GM23338 (cell line): ENCODE measurements around the gene TRAPPC3L. TPM values are rescaled to one million over a fixed set of nuclear protein-coding genes. Genes with fewer than 3 reads are reported as not detected.

ENCODE experiments used
- ATAC-seq: fragments of 200-7000 bp; cut with Tn5 transposase; 3 replicates; pipeline ENCODE4 v1.9.1; 2020
- DNase-seq: peaks from one replicate; pipeline ENCODE4 v3.0.0-alpha.2; 2015; ENCODE audit warnings: low spot score
- H2AFZ ChIP-seq: fragments of 200-600 bp; sonication (generic); 2 replicates; pipeline ENCODE4 v1.8.0; 2016; ENCODE audit warnings: antibody characterized with exemption, mild to moderate bottlenecking, moderate library complexity
- H3F3A ChIP-seq: fragments of 200-600 bp; sonication (generic); replicated peaks from 2 replicates; pipeline ENCODE4 v1.8.0; 2017; ENCODE audit warnings: antibody characterized with exemption, mixed run types, low read depth
- H3K27ac ChIP-seq: fragments of 200-600 bp; sonication (generic); 2 replicates; pipeline ENCODE4 v1.6.1; 2016; ENCODE audit warnings: low read depth
- H3K27me3 ChIP-seq: fragments of 200-600 bp; sonication (generic); 2 replicates; pipeline ENCODE4 v1.8.0; 2016; ENCODE audit warnings: mild to moderate bottlenecking, mixed run types, moderate library complexity; ENCODE audit not compliant: insufficient read depth
- H3K36me3 ChIP-seq: fragments of 200-600 bp; sonication (generic); 2 replicates; pipeline ENCODE4 v1.8.0; 2016; ENCODE audit warnings: mild to moderate bottlenecking; ENCODE audit not compliant: insufficient read depth
- H3K4me1 ChIP-seq: fragments of 200-600 bp; sonication (generic); 2 replicates; pipeline ENCODE4 v1.8.0; 2016; ENCODE audit warnings: mild to moderate bottlenecking, moderate library complexity; ENCODE audit not compliant: insufficient read depth
- H3K4me2 ChIP-seq: fragments of 200-600 bp; sonication (generic); 2 replicates; pipeline ENCODE4 v1.7.1; 2017; ENCODE audit warnings: mixed run types
- H3K4me3 ChIP-seq: fragments of 200-600 bp; sonication (generic); 2 replicates; pipeline ENCODE4 v1.6.1; 2016; ENCODE audit warnings: mixed run types
- H3K79me2 ChIP-seq: fragments of 200-600 bp; sonication (generic); replicated peaks from 2 replicates; pipeline ENCODE4 v1.8.0; 2017; ENCODE audit warnings: mild to moderate bottlenecking; ENCODE audit not compliant: insufficient read depth
- H3K9me2 ChIP-seq: fragments of 200-600 bp; sonication (generic); 2 replicates; pipeline ENCODE4 v1.8.0; 2017; ENCODE audit not compliant: insufficient read depth
- H4K20me1 ChIP-seq: fragments of 200-600 bp; sonication (generic); replicated peaks from 2 replicates; pipeline ENCODE4 v1.8.0; 2017; ENCODE audit warnings: mild to moderate bottlenecking; ENCODE audit not compliant: insufficient read depth
- H3K27ac Mint-ChIP-seq: 2 replicates; pipeline ENCODE4 v1.8.0; 2020; ENCODE audit warnings: inconsistent platforms, mild to moderate bottlenecking, moderate library complexity, mixed read lengths
- H3K27me3 Mint-ChIP-seq: 3 replicates; pipeline ENCODE4 v1.8.0; 2022; ENCODE audit warnings: low read depth, mild to moderate bottlenecking, moderate library complexity, mixed read lengths, inconsistent platforms; ENCODE audit not compliant: insufficient read depth, poor library complexity
- H3K36me3 Mint-ChIP-seq: 3 replicates; pipeline ENCODE4 v1.8.0; 2021; ENCODE audit warnings: low read depth, mild to moderate bottlenecking, inconsistent platforms, moderate library complexity, mixed read lengths
- H3K4me1 Mint-ChIP-seq: 3 replicates; pipeline ENCODE4 v1.8.0; 2020; ENCODE audit warnings: mild to moderate bottlenecking, inconsistent platforms, mixed read lengths
- H3K4me3 Mint-ChIP-seq: 3 replicates; pipeline ENCODE4 v1.8.0; 2021; ENCODE audit warnings: moderate library complexity, mild to moderate bottlenecking, inconsistent platforms, mixed read lengths
- H3K9me3 Mint-ChIP-seq: 3 replicates; pipeline ENCODE4 v1.8.0; 2020; ENCODE audit warnings: moderate library complexity, mild to moderate bottlenecking, inconsistent platforms, mixed read lengths
- CREB1 ChIP-seq: fragments of 250-450 bp; sonication (Bioruptor Pico); IDR thresholded peaks from 2 replicates; pipeline ENCODE4 v1.5.0; 2020; ENCODE audit warnings: low read depth, mild to moderate bottlenecking, moderate library complexity
- EZH2phosphoT487 ChIP-seq: fragments of 200-600 bp; sonication (generic); IDR thresholded peaks from one replicate; pipeline ENCODE4 v1.8.1; 2018; ENCODE audit warnings: antibody characterized with exemption; ENCODE audit not compliant: unreplicated experiment
- JUNB ChIP-seq: IDR thresholded peaks from one replicate; pipeline ENCODE4 v1.6.1; 2016; ENCODE audit warnings: antibody characterized with exemption; ENCODE audit not compliant: unreplicated experiment
- POLR2AphosphoS5 ChIP-seq: IDR thresholded peaks from 2 replicates; pipeline ENCODE4 v1.6.1; 2016; ENCODE audit warnings: antibody characterized with exemption, low read depth
- STAT1 ChIP-seq: IDR thresholded peaks from one replicate; pipeline ENCODE4 v1.6.1; 2016; ENCODE audit warnings: antibody characterized with exemption; ENCODE audit not compliant: unreplicated experiment
- ZNF114 ChIP-seq: fragments of 250-450 bp; sonication (Bioruptor Pico); IDR thresholded peaks from 2 replicates; pipeline ENCODE4 v1.5.0; 2020; ENCODE audit warnings: mild to moderate bottlenecking, moderate library complexity
- ZNF331 ChIP-seq: fragments of 250-450 bp; sonication (Bioruptor Pico); IDR thresholded peaks from 2 replicates; pipeline ENCODE4 v1.5.0; 2020; ENCODE audit warnings: low read depth, mild to moderate bottlenecking, moderate library complexity
- ZNF462 ChIP-seq: fragments of 250-450 bp; sonication (Bioruptor Pico); IDR thresholded peaks from 2 replicates; pipeline ENCODE4 v1.5.0; 2020; ENCODE audit warnings: mild to moderate bottlenecking, moderate library complexity
- polyA plus RNA-seq: library from polyadenylated mRNA; unstranded; fragments of >200 nt; fragmentation: Nextera tagmentation; extraction: Ambion mirVana; gene quantifications from 2 replicates; pipeline ENCODE4 v1.2.1, GENCODE V29; 2016
- total RNA-seq: library from RNA; depleted of rRNA; stranded (reverse); fragments of >200 nt; shearing (Covaris generic); gene quantifications from 2 replicates; pipeline ENCODE4 v1.2.3, GENCODE V29; 2014
- TF ChIP-seq, protein P1 (sequence below): IDR thresholded peaks from one replicate; pipeline ENCODE4 v1.6.1; 2018; ENCODE audit warnings: antibody characterized with exemption; ENCODE audit not compliant: unreplicated experiment
- TF ChIP-seq, protein P2 (sequence below), 2 experiments: fragments of 200-600 bp in 1 of 2; sonication (generic) in 1 of 2; conservative IDR thresholded peaks; 2 replicates each; pipeline versions ENCODE4 v1.5.1 to v1.6.1; 2016 to 2017; ENCODE audit warnings: antibody characterized with exemption in 2 of 2, low read depth in 2 of 2, mild to moderate bottlenecking in 2 of 2, moderate library complexity in 1 of 2

Gene TRAPPC3L
- total and polyA plus RNA-seq, 2 experiments from 2014 or later: not detected

- TF ChIP-seq, protein P1, sequence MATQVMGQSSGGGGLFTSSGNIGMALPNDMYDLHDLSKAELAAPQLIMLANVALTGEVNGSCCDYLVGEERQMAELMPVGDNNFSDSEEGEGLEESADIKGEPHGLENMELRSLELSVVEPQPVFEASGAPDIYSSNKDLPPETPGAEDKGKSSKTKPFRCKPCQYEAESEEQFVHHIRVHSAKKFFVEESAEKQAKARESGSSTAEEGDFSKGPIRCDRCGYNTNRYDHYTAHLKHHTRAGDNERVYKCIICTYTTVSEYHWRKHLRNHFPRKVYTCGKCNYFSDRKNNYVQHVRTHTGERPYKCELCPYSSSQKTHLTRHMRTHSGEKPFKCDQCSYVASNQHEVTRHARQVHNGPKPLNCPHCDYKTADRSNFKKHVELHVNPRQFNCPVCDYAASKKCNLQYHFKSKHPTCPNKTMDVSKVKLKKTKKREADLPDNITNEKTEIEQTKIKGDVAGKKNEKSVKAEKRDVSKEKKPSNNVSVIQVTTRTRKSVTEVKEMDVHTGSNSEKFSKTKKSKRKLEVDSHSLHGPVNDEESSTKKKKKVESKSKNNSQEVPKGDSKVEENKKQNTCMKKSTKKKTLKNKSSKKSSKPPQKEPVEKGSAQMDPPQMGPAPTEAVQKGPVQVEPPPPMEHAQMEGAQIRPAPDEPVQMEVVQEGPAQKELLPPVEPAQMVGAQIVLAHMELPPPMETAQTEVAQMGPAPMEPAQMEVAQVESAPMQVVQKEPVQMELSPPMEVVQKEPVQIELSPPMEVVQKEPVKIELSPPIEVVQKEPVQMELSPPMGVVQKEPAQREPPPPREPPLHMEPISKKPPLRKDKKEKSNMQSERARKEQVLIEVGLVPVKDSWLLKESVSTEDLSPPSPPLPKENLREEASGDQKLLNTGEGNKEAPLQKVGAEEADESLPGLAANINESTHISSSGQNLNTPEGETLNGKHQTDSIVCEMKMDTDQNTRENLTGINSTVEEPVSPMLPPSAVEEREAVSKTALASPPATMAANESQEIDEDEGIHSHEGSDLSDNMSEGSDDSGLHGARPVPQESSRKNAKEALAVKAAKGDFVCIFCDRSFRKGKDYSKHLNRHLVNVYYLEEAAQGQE: no peak
- TF ChIP-seq JUNB (no peak), STAT1 (no peak), CREB1 (CRISPR knock-in tag) (no peak), ZNF114 (no peak), POLR2AphosphoS5 (no peak)
- TF ChIP-seq, protein P2, sequence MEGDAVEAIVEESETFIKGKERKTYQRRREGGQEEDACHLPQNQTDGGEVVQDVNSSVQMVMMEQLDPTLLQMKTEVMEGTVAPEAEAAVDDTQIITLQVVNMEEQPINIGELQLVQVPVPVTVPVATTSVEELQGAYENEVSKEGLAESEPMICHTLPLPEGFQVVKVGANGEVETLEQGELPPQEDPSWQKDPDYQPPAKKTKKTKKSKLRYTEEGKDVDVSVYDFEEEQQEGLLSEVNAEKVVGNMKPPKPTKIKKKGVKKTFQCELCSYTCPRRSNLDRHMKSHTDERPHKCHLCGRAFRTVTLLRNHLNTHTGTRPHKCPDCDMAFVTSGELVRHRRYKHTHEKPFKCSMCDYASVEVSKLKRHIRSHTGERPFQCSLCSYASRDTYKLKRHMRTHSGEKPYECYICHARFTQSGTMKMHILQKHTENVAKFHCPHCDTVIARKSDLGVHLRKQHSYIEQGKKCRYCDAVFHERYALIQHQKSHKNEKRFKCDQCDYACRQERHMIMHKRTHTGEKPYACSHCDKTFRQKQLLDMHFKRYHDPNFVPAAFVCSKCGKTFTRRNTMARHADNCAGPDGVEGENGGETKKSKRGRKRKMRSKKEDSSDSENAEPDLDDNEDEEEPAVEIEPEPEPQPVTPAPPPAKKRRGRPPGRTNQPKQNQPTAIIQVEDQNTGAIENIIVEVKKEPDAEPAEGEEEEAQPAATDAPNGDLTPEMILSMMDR (conservative IDR thresholded peaks at IDR 0.05; ENCODE audit: low read depth in 2 of 2): no peak
Observed at GRCh38 chr6:116578335-116578734, 32.9 kb upstream of the TRAPPC3L start (continued).

DNA sequence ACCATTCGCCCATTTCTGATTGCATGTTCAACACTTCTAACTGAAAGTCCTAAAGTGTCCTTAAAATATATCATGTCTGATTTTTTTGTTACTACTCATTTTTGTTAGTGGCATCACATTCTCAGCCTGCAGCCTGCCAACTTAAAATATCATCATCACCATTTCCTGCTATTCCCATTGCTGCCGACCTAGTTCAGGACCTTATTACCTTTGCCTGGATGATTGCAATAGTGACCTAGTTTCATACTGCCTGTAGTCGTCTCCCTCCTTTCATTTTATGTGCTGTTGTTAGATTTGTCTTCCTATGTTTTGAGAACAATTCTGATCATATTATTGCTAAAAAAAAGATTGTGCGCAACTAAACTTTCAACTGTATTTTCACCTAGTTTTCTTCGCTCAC is 32.0 kb upstream of the TRAPPC3L start:
- Mint-ChIP-seq H3K27ac (no peak overlapping the region), H3K4me1 (peaks cover 4% of the 10 kb centered on the region; the same call in 2 of the 3 replicates), H3K4me3 (no peak overlapping the region), H3K9me3 (no peaks in the 10 kb centered on the region), H3K36me3 (no peaks in the 10 kb centered on the region), H3K27me3 (peaks cover 2% of the 10 kb centered on the region)
- Histone ChIP-seq H3K36me3 (no peaks in the 10 kb centered on the region), H3K4me2 (no peak overlapping the region), H3K4me1 (peaks cover 4% of the 10 kb centered on the region; the same call in 1 of the 2 replicates), H3K27ac (no peak overlapping the region), H2AFZ (no peak overlapping the region), H3K79me2 (peaks cover 69% of the 10 kb centered on the region), H3K4me3 (no peak overlapping the region), H4K20me1 (no peaks in the 10 kb centered on the region), H3K27me3 (no peaks in the 10 kb centered on the region), H3F3A (no peaks in the 10 kb centered on the region), H3K9me2 (no peaks in the 10 kb centered on the region)
- ATAC-seq: no peak
- no peak for DNase-seq
- TF ChIP-seq ZNF331 (CRISPR knock-in tag) (no peak), ZNF462 (no peak), EZH2phosphoT487 (no peak), JUNB (no peak), STAT1 (no peak)
- TF ChIP-seq, protein P1: no peak
